Measurements from ENCODE around the gene FUBP3.

The FUBP3 gene

GRCh38 chr9:130639866-130640555 is 60.6 kb downstream of the FUBP3 start:
- H3K27ac ChIP-seq, result no peak overlapping the region

GRCh38 chr9:130640681-130641080 is 61.3 kb downstream of the FUBP3 start:
- no peak overlapping the region for H3K27ac ChIP-seq
- TF ChIP-seq ZFX (IDR thresholded peaks at IDR 0.05; ENCODE audit: borderline replicate concordance), result no peak
- TF ChIP-seq CTCF (IDR thresholded peaks at IDR 0.05), result no peak

More at GRCh38 chr9:130639866-130640555, 60.6 kb downstream of the FUBP3 start:
- TF ChIP-seq ZFX (IDR thresholded peaks at IDR 0.05; ENCODE audit: borderline replicate concordance), result no peak
- TF ChIP-seq CTCF (IDR thresholded peaks at IDR 0.05), result no peak

GRCh38 chr9:130642926-130643325 is 63.5 kb downstream of the FUBP3 start:
- H3K27ac ChIP-seq, result no peak overlapping the region
- TF ChIP-seq CTCF (IDR thresholded peaks at IDR 0.05), result no peak
- no peak for TF ChIP-seq ZFX (IDR thresholded peaks at IDR 0.05; ENCODE audit: borderline replicate concordance)

GRCh38 chr9:130651221-130651620 is 71.8 kb downstream of the FUBP3 start:
- TF ChIP-seq CTCF (IDR thresholded peaks at IDR 0.05) (no peak), ZFX (IDR thresholded peaks at IDR 0.05; ENCODE audit: borderline replicate concordance) (no peak)
- no peak overlapping the region for H3K27ac ChIP-seq

- TF ChIP-seq ZFX (IDR thresholded peaks at IDR 0.05; ENCODE audit: borderline replicate concordance), result no peak
- TF ChIP-seq CTCF (IDR thresholded peaks at IDR 0.05), result no peak
- no peak overlapping the region for H3K27ac ChIP-seq
Observed at GRCh38 chr9:130651752-130652151, 72.4 kb downstream of the FUBP3 start.

- H3K27ac ChIP-seq, result no peak overlapping the region
- TF ChIP-seq ZFX (IDR thresholded peaks at IDR 0.05; ENCODE audit: borderline replicate concordance) (no peak), CTCF (IDR thresholded peaks at IDR 0.05) (no peak)
Observed at GRCh38 chr9:130654879-130655278, 75.5 kb downstream of the FUBP3 start.

GRCh38 chr9:130658893-130659698 is 79.7 kb downstream of the FUBP3 start:
- no peak overlapping the region for H3K27ac ChIP-seq
- TF ChIP-seq CTCF (IDR thresholded peaks at IDR 0.05) (no peak), ZFX (IDR thresholded peaks at IDR 0.05; ENCODE audit: borderline replicate concordance) (no peak)
